A673 (cell line): ENCODE results near the gene C3orf70.

Experiments
- EZH2 ChIP-seq: fragments of 200-600 bp; sonication (generic); IDR thresholded peaks from 2 replicates; pipeline ENCODE4 v1.6.1; 2017; ENCODE audit warnings: borderline replicate concordance, low read depth, mild to moderate bottlenecking, mixed read lengths, antibody characterized with exemption, low read length; ENCODE audit not compliant: poor library complexity, severe bottlenecking
- TF ChIP-seq, protein P1 (sequence below): fragments of 300-800, 200-600 bp; sonication (generic); conservative IDR thresholded peaks from 2 replicates; pipeline ENCODE4 v1.5.1; 2017; ENCODE audit warnings: low read depth, mild to moderate bottlenecking, antibody characterized with exemption, low read length, moderate library complexity, mixed read lengths

DNA sequence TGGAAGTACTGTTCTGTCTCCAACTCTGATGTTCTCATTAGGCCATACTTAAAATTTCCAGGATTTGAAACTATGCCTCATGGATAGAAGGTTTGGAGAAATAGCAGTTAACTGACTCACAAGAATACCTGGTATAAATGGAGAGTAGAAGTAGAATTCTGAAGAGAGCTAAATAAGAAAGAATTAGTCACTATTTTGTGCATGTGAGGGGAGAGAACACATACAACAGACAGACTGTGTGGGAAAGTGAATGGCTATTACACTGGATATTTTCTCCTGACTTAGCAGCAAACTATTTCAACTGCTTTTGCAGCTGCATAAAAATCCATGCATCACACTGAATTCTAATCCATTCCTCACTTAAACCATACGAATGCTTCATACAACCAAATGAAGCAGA lies 71.3 kb downstream of the C3orf70 start:
- TF ChIP-seq, protein P1, sequence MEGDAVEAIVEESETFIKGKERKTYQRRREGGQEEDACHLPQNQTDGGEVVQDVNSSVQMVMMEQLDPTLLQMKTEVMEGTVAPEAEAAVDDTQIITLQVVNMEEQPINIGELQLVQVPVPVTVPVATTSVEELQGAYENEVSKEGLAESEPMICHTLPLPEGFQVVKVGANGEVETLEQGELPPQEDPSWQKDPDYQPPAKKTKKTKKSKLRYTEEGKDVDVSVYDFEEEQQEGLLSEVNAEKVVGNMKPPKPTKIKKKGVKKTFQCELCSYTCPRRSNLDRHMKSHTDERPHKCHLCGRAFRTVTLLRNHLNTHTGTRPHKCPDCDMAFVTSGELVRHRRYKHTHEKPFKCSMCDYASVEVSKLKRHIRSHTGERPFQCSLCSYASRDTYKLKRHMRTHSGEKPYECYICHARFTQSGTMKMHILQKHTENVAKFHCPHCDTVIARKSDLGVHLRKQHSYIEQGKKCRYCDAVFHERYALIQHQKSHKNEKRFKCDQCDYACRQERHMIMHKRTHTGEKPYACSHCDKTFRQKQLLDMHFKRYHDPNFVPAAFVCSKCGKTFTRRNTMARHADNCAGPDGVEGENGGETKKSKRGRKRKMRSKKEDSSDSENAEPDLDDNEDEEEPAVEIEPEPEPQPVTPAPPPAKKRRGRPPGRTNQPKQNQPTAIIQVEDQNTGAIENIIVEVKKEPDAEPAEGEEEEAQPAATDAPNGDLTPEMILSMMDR, result no peak
- TF ChIP-seq EZH2, result no peak
